ENCODE results near the gene MAGI2. TPM values are rescaled to one million over a fixed set of nuclear protein-coding genes. Genes with fewer than 3 reads are reported as not detected.
"Not testable (repeated sequence)": the region's sequence is repeated elsewhere in the genome, so short reads cannot be mapped to it uniquely, and the experiment has no call there.

Gene MAGI2
- total RNA-seq, 6 experiments from 2014 or later, result 7.1 to 9.8 (median 8.5) TPM

DNA sequence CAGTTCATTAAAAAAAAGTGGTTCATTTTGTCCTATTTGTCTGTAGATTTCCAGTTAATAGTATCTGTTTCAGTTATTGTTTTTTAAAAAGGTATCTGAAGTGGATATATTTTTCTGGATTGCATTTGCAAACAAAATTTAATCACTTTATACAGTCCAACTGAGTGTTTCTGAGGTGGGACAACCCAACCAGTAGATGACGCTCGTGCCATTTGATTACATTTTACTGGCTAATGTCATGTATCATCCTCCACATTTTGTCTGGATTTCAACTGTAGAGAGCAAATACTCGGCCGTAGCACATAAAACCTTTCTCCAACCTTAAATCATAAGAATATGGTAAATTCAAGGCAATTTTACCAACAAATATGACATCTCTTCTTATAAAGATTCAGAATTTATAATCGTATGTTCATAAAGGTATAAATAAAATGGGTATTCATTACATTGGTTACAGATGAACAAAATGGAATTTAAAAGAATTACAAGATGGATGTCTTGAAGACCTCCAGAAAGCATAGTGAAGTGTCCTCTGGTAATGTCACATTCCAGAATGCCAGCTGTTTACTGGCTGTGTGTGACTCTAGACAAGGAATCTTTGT lies 865.9 kb downstream of the MAGI2 start:
- Mint-ChIP-seq H3K36me3 (ENCODE audit: low read depth) (no peaks in the 10 kb centered on the region), H3K4me3 (no peak overlapping the region), H3K27ac (no peak overlapping the region), H3K9me3 (no peaks in the 10 kb centered on the region), H3K4me1 (ENCODE audit: low read depth) (peaks cover 3% of the 10 kb centered on the region; the same call in 1 of the 2 replicates), H3K27me3 (ENCODE audit: insufficient read depth) (no peaks in the 10 kb centered on the region; the same call in 1 of the 2 replicates)
- DNase-seq, result no peak
- TF ChIP-seq, protein P1, sequence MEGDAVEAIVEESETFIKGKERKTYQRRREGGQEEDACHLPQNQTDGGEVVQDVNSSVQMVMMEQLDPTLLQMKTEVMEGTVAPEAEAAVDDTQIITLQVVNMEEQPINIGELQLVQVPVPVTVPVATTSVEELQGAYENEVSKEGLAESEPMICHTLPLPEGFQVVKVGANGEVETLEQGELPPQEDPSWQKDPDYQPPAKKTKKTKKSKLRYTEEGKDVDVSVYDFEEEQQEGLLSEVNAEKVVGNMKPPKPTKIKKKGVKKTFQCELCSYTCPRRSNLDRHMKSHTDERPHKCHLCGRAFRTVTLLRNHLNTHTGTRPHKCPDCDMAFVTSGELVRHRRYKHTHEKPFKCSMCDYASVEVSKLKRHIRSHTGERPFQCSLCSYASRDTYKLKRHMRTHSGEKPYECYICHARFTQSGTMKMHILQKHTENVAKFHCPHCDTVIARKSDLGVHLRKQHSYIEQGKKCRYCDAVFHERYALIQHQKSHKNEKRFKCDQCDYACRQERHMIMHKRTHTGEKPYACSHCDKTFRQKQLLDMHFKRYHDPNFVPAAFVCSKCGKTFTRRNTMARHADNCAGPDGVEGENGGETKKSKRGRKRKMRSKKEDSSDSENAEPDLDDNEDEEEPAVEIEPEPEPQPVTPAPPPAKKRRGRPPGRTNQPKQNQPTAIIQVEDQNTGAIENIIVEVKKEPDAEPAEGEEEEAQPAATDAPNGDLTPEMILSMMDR (IDR thresholded peaks at IDR 0.05), result peak; percentile 53

DNA sequence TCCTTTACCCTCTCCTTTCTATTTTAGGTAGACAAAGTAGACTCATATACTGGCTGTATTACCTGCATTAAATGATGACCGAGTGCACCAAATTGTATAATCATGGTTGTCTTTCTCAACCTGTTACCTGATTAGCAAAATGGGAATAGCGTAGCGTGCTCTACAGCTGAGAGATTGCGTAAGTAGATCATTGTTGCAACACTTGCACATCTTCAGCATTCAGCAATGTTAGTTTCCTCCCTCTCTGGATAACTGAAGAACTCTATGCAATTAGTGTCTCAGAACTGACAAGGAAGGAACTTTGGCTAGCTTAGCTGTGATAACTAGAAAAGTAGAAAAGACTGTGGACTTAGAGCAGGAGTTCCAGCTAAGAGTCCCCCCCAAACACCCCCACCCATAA lies 867.5 kb downstream of the MAGI2 start:
- Mint-ChIP-seq H3K9me3 (no peaks in the 10 kb centered on the region), H3K4me3 (no peak overlapping the region), H3K4me1 (ENCODE audit: low read depth) (no peaks in the 10 kb centered on the region), H3K36me3 (ENCODE audit: low read depth) (no peaks in the 10 kb centered on the region), H3K27ac (no peak overlapping the region), H3K27me3 (ENCODE audit: insufficient read depth) (no peaks in the 10 kb centered on the region; the same call in 1 of the 2 replicates)
- TF ChIP-seq, protein P1 (IDR thresholded peaks at IDR 0.05), result no peak
- DNase-seq, result no peak

DNA sequence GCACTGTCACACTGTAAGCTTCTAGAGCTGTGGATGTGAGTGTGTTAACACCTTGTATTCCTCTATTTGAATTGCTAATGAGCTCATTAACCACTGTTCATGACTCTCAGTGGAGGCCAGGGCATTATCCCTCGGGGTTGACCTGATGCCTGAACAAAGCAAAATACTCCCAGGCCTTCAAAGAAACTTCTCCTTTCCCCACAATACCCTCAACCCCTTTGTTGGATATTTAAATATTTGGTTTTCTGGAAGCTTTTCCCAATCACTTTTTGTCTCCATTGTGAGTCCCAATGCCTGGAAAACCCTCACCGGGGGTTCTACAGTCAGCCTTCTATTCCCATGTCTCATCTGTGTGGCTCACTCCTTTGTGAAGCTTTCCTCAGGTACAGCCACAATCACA lies 874.8 kb downstream of the MAGI2 start:
- no peaks in the 10 kb centered on the region for H3K9me3 Mint-ChIP-seq
- H3K27me3 Mint-ChIP-seq (ENCODE audit: insufficient read depth), result no peaks in the 10 kb centered on the region; the same call in none of the 2 replicates
- no peak overlapping the region for H3K4me3 Mint-ChIP-seq
- TF ChIP-seq, protein P1 (IDR thresholded peaks at IDR 0.05), result no peak
- no peak for DNase-seq
- no peaks in the 10 kb centered on the region for H3K36me3 Mint-ChIP-seq (ENCODE audit: low read depth)
- no peak overlapping the region for H3K27ac Mint-ChIP-seq
- H3K4me1 Mint-ChIP-seq (ENCODE audit: low read depth), result peaks cover 9% of the 10 kb centered on the region

DNA sequence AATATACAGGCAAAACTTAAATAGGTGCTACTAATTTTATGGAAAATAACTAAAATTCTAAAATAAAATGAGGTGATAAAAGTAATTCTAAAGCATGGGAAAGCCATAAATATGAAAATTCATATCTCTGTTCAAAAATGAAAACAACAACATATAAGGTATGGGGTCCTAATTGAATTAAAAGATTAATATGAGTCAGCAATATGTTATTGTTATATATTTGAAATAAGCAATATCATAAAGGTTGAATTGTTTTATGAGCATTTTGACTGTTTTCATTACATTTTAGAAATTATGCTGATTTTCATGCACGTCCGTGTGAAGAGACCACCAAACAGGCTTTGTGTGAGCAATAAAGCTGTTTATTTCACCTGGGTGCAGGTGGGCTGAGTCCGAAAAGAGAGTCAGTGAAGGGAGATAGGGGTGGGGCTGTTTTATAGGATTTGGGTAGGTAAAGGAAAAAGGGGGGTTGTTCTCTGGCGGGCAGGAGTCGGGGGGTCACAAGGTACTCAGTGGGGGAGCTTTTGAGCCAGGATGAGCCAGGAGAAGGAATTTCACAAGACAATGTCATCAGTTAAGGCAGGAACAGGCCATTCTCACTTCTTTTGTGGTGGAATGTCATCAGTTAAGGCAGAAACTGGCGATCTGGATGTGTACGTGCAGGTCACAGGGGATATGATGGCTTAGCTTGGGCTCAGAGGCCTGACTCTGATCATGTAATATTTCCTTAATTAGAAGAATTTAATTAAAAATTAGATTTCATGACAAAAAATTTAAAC lies 876.1 kb downstream of the MAGI2 start:
- H3K36me3 Mint-ChIP-seq (ENCODE audit: low read depth); H3K4me1 Mint-ChIP-seq (ENCODE audit: low read depth); H3K27me3 Mint-ChIP-seq (ENCODE audit: insufficient read depth); H3K9me3 Mint-ChIP-seq; DNase-seq; H3K4me3 Mint-ChIP-seq; H3K27ac Mint-ChIP-seq: not testable (repeated sequence)

DNA sequence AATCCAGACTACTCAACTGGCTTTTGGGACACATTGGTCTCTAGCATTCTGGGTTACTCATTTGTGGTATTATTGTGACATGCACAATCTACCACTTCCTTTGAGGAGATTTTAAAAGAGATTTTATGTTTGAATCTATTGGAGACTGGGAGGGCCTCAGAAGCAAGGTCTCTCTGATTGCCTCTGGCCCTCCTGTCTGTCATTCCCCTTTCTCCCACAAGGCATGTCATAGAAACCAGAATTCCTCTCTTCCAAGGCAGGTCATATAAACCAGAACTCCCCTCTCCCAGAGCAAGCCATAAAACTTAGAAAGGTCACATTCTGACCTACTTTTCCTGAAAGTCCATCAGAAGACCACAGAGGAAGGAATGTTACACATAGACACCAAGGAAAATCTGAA lies 877.2 kb downstream of the MAGI2 start:
- Mint-ChIP-seq H3K36me3 (ENCODE audit: low read depth) (no peaks in the 10 kb centered on the region), H3K4me1 (ENCODE audit: low read depth) (peaks cover 9% of the 10 kb centered on the region), H3K27me3 (ENCODE audit: insufficient read depth) (no peaks in the 10 kb centered on the region; the same call in 1 of the 2 replicates)

More for the DNA sequence above, 877.2 kb downstream of the MAGI2 start:
- peak overlapping the region; percentile 53 for H3K27ac Mint-ChIP-seq
- no peaks in the 10 kb centered on the region for H3K9me3 Mint-ChIP-seq
- TF ChIP-seq, protein P1 (IDR thresholded peaks at IDR 0.05), result 0 out of 2 replicates have a peak, but pooled peaks have one; percentile 11
- peak; percentile 58 for DNase-seq
- H3K4me3 Mint-ChIP-seq, result no peak overlapping the region

Measured in HFFc6 (cell line).